ENCODE measurements around the gene ORAI1. TPM values are rescaled to one million over a fixed set of nuclear protein-coding genes. Genes with fewer than 3 reads are reported as not detected.

The ORAI1 gene
- polyA plus RNA-seq (2012; rRNA removed): 13.2 and 16.6 TPM in 2 replicates
- polyA plus RNA-seq (2012; cell fraction: cytosol; rRNA removed): 6.8 and 12.5 TPM in 2 replicates
- 6.0 and 6.1 TPM in 2 replicates for polyA plus RNA-seq (2012; cell fraction: nucleus; rRNA removed)

- Histone ChIP-seq H4K20me1 (ENCODE audit: insufficient read depth) (no peaks in the 10 kb centered on the region), H3K36me3 (replicated peaks in 1 of 2; ENCODE audit: control insufficient read depth in 1 of 2, insufficient read depth in 2 of 2, low read length in 1 of 2) (no peaks in the 10 kb centered on the region), H3K4me2 (peak within 1 kb of the TSS; percentile 92), H3K4me3 (ENCODE audit: low read depth in 2 of 2, low read length in 1 of 2) (peak within 1 kb of the TSS; percentile 63 to 82), H3K79me2 (ENCODE audit: insufficient read depth) (peaks cover 41% of the 10 kb centered on the region), H3K27me3 (ENCODE audit: insufficient read depth) (no peaks in the 10 kb centered on the region), H3K9me3 (no peaks in the 10 kb centered on the region), H2AFZ (ENCODE audit: low read depth) (peak within 1 kb of the TSS; percentile 98), H3K4me1 (ENCODE audit: control insufficient read depth in 1 of 2, insufficient read depth in 2 of 2, low read depth in 1 of 2, low read length in 1 of 2) (peaks cover 16 to 23% of the 10 kb centered on the region in 2 experiments; a peak in 3 of 4 replicates), H3F3A (replicated peaks; ENCODE audit: insufficient read depth) (peaks cover 9% of the 10 kb centered on the region), H3K9ac (peak within 1 kb of the TSS; percentile 69; the same call in 1 of the 2 replicates), H3K27ac (ENCODE audit: low read depth in 2 of 2, low read length in 1 of 2) (peak within 1 kb of the TSS; percentile 77 to 84), H3K9me2 (no peaks in the 10 kb centered on the region)
- 0% methylated on average over 9 of the region's 92 CpGs for WGBS (ENCODE audit: low lambda C conversion rate)
- peak; percentile 99 for DNase-seq
- ChIA-PET POLR2A (interaction anchor here (1.0 to 1.7 kb wide), 3 partner anchors 12 to 46 kb away, joined by 4 read pairs; partner anchors contain the start of gene KDM2B), CTCF (interaction anchor here (0.7 to 5.9 kb wide), 20 partner anchors 9 to 169 kb away, joined by 3 to 86 read pairs (median 4); partner anchors contain the start of gene KDM2B)
- TF ChIP-seq NFIC (IDR thresholded peaks at IDR 0.05; ENCODE audit: borderline replicate concordance) (0 out of 2 replicates have a peak, but pooled peaks have one; percentile 8), RFX5 (IDR thresholded peaks at IDR 0.05; ENCODE audit: low read length) (no peak), MAX (IDR thresholded peaks at IDR 0.05; ENCODE audit: low read depth) (0 out of 2 replicates have a peak, but pooled peaks have one; percentile 2), GATA2 (CRISPR knock-in tag; IDR thresholded peaks at IDR 0.05) (no peak), MXI1 (IDR thresholded peaks at IDR 0.05; ENCODE audit: low read depth, low read length) (peak; percentile 36; the same call in 1 of the 2 replicates), POLR2AphosphoS5 (IDR thresholded peaks at IDR 0.05; ENCODE audit: low read depth, low read length) (peak; percentile 71), RXRA (IDR thresholded peaks at IDR 0.05; ENCODE audit: borderline replicate concordance, low read depth) (no peak), TEAD4 (IDR thresholded peaks at IDR 0.05; ENCODE audit: borderline replicate concordance, insufficient read depth) (no peak), CHD2 (IDR thresholded peaks at IDR 0.05; ENCODE audit: low read length, partially characterized antibody) (no peak), GABPA (IDR thresholded peaks at IDR 0.05; ENCODE audit: low read depth) (no peak), SIN3A (IDR thresholded peaks at IDR 0.05; ENCODE audit: borderline replicate concordance, low read depth, low read length) (no peak; the same call in 1 of the 2 replicates), NRF1 (IDR thresholded peaks at IDR 0.05; ENCODE audit: low read depth, low read length) (peak; percentile 53)
- TF ChIP-seq, protein P1, sequence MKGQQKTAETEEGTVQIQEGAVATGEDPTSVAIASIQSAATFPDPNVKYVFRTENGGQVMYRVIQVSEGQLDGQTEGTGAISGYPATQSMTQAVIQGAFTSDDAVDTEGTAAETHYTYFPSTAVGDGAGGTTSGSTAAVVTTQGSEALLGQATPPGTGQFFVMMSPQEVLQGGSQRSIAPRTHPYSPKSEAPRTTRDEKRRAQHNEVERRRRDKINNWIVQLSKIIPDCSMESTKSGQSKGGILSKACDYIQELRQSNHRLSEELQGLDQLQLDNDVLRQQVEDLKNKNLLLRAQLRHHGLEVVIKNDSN (IDR thresholded peaks at IDR 0.05; ENCODE audit: borderline replicate concordance, low read depth): peak; percentile 97
- TF ChIP-seq, protein P2, sequence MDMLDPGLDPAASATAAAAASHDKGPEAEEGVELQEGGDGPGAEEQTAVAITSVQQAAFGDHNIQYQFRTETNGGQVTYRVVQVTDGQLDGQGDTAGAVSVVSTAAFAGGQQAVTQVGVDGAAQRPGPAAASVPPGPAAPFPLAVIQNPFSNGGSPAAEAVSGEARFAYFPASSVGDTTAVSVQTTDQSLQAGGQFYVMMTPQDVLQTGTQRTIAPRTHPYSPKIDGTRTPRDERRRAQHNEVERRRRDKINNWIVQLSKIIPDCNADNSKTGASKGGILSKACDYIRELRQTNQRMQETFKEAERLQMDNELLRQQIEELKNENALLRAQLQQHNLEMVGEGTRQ (IDR thresholded peaks at IDR 0.05; ENCODE audit: borderline replicate concordance, low read depth, low read length): peak; percentile 77; the same call in 1 of the 2 replicates
Measured at GRCh38 chr12:121626087-121626852, at the start of gene ORAI1. TSS of gene ORAI1 (plus strand) at chr12:121626530.
